ENCODE results near the gene ERF. TPM values are rescaled to one million over a fixed set of nuclear protein-coding genes. Genes with fewer than 3 reads are reported as not detected.

The ERF gene
- total RNA-seq, 6 experiments from 2014 or later: 74.7 to 87.8 (median 78.8) TPM

- Mint-ChIP-seq H3K9me3 (peaks cover 1% of the 10 kb centered on the region; the same call in 1 of the 2 replicates), H3K4me1 (ENCODE audit: low read depth) (peaks cover 36% of the 10 kb centered on the region), H3K27ac (no peak overlapping the region), H3K36me3 (ENCODE audit: low read depth) (peaks cover 36% of the 10 kb centered on the region), H3K4me3 (no peak overlapping the region), H3K27me3 (ENCODE audit: insufficient read depth) (0 out of 2 replicates have a peak, but pooled peaks cover 2% of the 10 kb centered on the region)
- no peak for DNase-seq
- no peak for TF ChIP-seq CTCF (IDR thresholded peaks at IDR 0.05)
Observed at GRCh38 chr19:42212886-42213285, 42.0 kb downstream of the ERF start.

GRCh38 chr19:42208612-42209011 is 46.3 kb downstream of the ERF start:
- H3K27me3 Mint-ChIP-seq (ENCODE audit: insufficient read depth): no peaks in the 10 kb centered on the region
- H3K9me3 Mint-ChIP-seq: no peaks in the 10 kb centered on the region
- no peak for DNase-seq
- H3K36me3 Mint-ChIP-seq (ENCODE audit: low read depth): peaks cover 46% of the 10 kb centered on the region
- H3K4me3 Mint-ChIP-seq: no peak overlapping the region
- peaks cover 56% of the 10 kb centered on the region for H3K4me1 Mint-ChIP-seq (ENCODE audit: low read depth)
- H3K27ac Mint-ChIP-seq: peak overlapping the region; percentile 95
- TF ChIP-seq CTCF (IDR thresholded peaks at IDR 0.05): no peak

- Mint-ChIP-seq H3K4me3 (peak overlapping the region; percentile 45), H3K27me3 (ENCODE audit: insufficient read depth) (no peaks in the 10 kb centered on the region), H3K36me3 (ENCODE audit: low read depth) (peaks cover 51% of the 10 kb centered on the region), H3K9me3 (no peaks in the 10 kb centered on the region), H3K4me1 (ENCODE audit: low read depth) (peaks cover 61% of the 10 kb centered on the region), H3K27ac (peak overlapping the region; percentile 95)
- TF ChIP-seq CTCF (IDR thresholded peaks at IDR 0.05): no peak
- DNase-seq: peak; percentile 80
Observed at GRCh38 chr19:42207767-42208271, 47.1 kb downstream of the ERF start.

- Mint-ChIP-seq H3K9me3 (no peaks in the 10 kb centered on the region), H3K36me3 (ENCODE audit: low read depth) (peaks cover 51% of the 10 kb centered on the region), H3K27ac (peak overlapping the region; percentile 95), H3K4me1 (ENCODE audit: low read depth) (peaks cover 61% of the 10 kb centered on the region), H3K4me3 (peak overlapping the region; percentile 51), H3K27me3 (ENCODE audit: insufficient read depth) (no peaks in the 10 kb centered on the region; the same call in 1 of the 2 replicates)
- TF ChIP-seq CTCF (IDR thresholded peaks at IDR 0.05): no peak
- peak; percentile 54 for DNase-seq
Observed at GRCh38 chr19:42206871-42207755, 47.8 kb downstream of the ERF start.

- Mint-ChIP-seq H3K36me3 (ENCODE audit: low read depth) (peaks cover 62% of the 10 kb centered on the region), H3K27ac (no peak overlapping the region; the same call in 1 of the 2 replicates), H3K4me3 (no peak overlapping the region), H3K4me1 (ENCODE audit: low read depth) (peaks cover 66% of the 10 kb centered on the region), H3K9me3 (no peaks in the 10 kb centered on the region), H3K27me3 (ENCODE audit: insufficient read depth) (peaks cover 5% of the 10 kb centered on the region)
- TF ChIP-seq CTCF (IDR thresholded peaks at IDR 0.05): no peak
- no peak for DNase-seq
Observed at GRCh38 chr19:42204664-42205063, 50.3 kb downstream of the ERF start.
